A549 treated with DMSO at 1 μM for 4 hours (cell line): ENCODE measurements around the gene NDUFB6. TPM values are rescaled to one million over a fixed set of nuclear protein-coding genes. Genes with fewer than 3 reads are reported as not detected.

ENCODE experiments used
- total RNA-seq: library from RNA; stranded (reverse); fragments of 200-300 nt; extraction: Qiagen RNA extraction; gene quantifications from 5 replicates; pipeline ENCODE4 v1.2.3, GENCODE V29; 2022; ENCODE audit warnings: low read depth

NDUFB6 gene
- total RNA-seq = 96.5 to 114 TPM (median 108 TPM) in 5 replicates

GRCh38 chr9:32572900-32573523 lies at the start of gene NDUFB6:
TSS of gene NDUFB6 (minus strand) at chr9:32573159. CDS start at chr9:32573060, 99 bp downstream.

GRCh38 chr9:32552172-32552872 lies 20.6 kb downstream of the NDUFB6 start, which contains the start of the genes SMIM27 and TOPORS:
TSS of gene SMIM27 (plus strand) at chr9:32552327. CDS start at chr9:32552435, 108 bp downstream.
TSS of gene TOPORS (minus strand) at chr9:32552586. CDS start at chr9:32552436, 150 bp downstream.

GRCh38 chr9:32526041-32526706 lies 46.8 kb downstream of the NDUFB6 start, which contains the start of gene RIGI:
TSS of gene RIGI (minus strand) at chr9:32526196. CDS start at chr9:32526166, 30 bp downstream.

Other genes with a start within 250 kb of the NDUFB6 start
- 29.9 to 35.8 TPM (median 32.0 TPM) in 5 replicates for gene ACO1, start 188.5 kb downstream of the NDUFB6 start, total RNA-seq
- gene RIGI, start 47.0 kb downstream of the NDUFB6 start, total RNA-seq = 3.8 to 4.7 TPM (median 4.5 TPM) in 5 replicates
- 12.8 to 14.3 TPM (median 13.3 TPM) in 5 replicates for gene SMIM27, start 20.8 kb downstream of the NDUFB6 start, total RNA-seq
- gene TOPORS, start 20.6 kb downstream of the NDUFB6 start, total RNA-seq = 12.4 to 16.2 TPM (median 15.0 TPM) in 5 replicates
- 0.02 TPM in 1 of 5 replicates, not detected in the others for gene TAF1L, start 62.5 kb upstream of the NDUFB6 start, total RNA-seq
- gene TMEM215, start 210.4 kb upstream of the NDUFB6 start, total RNA-seq = not detected in 5 replicates